IPS DF 6.9 (cell line): Measurements from ENCODE around the gene UBTD1.
"Not testable (repeated sequence)": the region's sequence is repeated elsewhere in the genome, so short reads cannot be mapped to it uniquely, and the experiment has no call there.

Experiments
- DNase-seq: peaks from one replicate; pipeline ENCODE4 v3.0.0-alpha.2; 2013; ENCODE audit warnings: low read depth, low spot score
- H3K27ac ChIP-seq: one replicate; pipeline ENCODE4 v1.5.1; 2013; ENCODE audit warnings: low read length, control low read depth
- H3K27me3 ChIP-seq: 2 replicates; pipeline ENCODE4 v1.6.1; 2013; ENCODE audit warnings: mild to moderate bottlenecking, low read length; ENCODE audit not compliant: control insufficient read depth, insufficient read depth
- H3K36me3 ChIP-seq: 2 replicates; pipeline ENCODE4 v1.6.1; 2013; ENCODE audit warnings: low read length; ENCODE audit not compliant: control insufficient read depth, insufficient read depth
- H3K4me1 ChIP-seq: 2 replicates; pipeline ENCODE4 v1.6.1; 2013; ENCODE audit warnings: low read length; ENCODE audit not compliant: control insufficient read depth, insufficient read depth
- H3K4me3 ChIP-seq: 2 replicates; pipeline ENCODE4 v1.5.1; 2013; ENCODE audit warnings: mild to moderate bottlenecking, low read length
- H3K9me3 ChIP-seq: 2 replicates; pipeline ENCODE4 v1.6.1; 2013; ENCODE audit warnings: low read length, inconsistent platforms; ENCODE audit not compliant: control insufficient read depth, insufficient read depth
- WGBS: extraction: QIAGEN DNeasy Blood & Tissue Kit; methylation state at CpG from one replicate; pipeline ENCODE4 v1.1.7; 2013; ENCODE audit warnings: mixed read lengths, missing lambda C conversion rate; ENCODE audit not compliant: insufficient read length, insufficient coverage; 5-methylcytosine and 5-hydroxymethylcytosine counted together

The UBTD1 gene

GRCh38 chr10:97573021-97573420 lies 74.3 kb downstream of the UBTD1 start:
- Histone ChIP-seq H3K9me3 (no peaks in the 10 kb centered on the region), H3K4me1 (no peaks in the 10 kb centered on the region), H3K4me3 (no peak overlapping the region), H3K27me3 (no peaks in the 10 kb centered on the region), H3K36me3 (peaks cover 8% of the 10 kb centered on the region), H3K27ac (no peak overlapping the region)
- no CpG with 5 or more reads among the region's 2 CpGs for WGBS
- no peak for DNase-seq

- no CpG with 5 or more reads among the region's 2 CpGs for WGBS
- Histone ChIP-seq H3K27ac (no peak overlapping the region), H3K27me3 (no peaks in the 10 kb centered on the region), H3K9me3 (no peaks in the 10 kb centered on the region), H3K4me3 (no peak overlapping the region), H3K36me3 (peaks cover 8% of the 10 kb centered on the region), H3K4me1 (no peaks in the 10 kb centered on the region)
- no peak for DNase-seq
Observed at GRCh38 chr10:97573672-97574071, 74.9 kb downstream of the UBTD1 start.

GRCh38 chr10:97574374-97575126 lies 75.8 kb downstream of the UBTD1 start:
- Histone ChIP-seq H3K4me3 (no peak overlapping the region), H3K27me3 (no peaks in the 10 kb centered on the region), H3K36me3 (peaks cover 6% of the 10 kb centered on the region; the same call in 1 of the 2 replicates), H3K27ac (no peak overlapping the region), H3K9me3 (no peaks in the 10 kb centered on the region), H3K4me1 (no peaks in the 10 kb centered on the region)
- DNase-seq, result no peak
- no CpG with 5 or more reads among the region's 4 CpGs for WGBS

- Histone ChIP-seq H3K27ac (no peak overlapping the region), H3K27me3 (no peaks in the 10 kb centered on the region), H3K4me3 (no peak overlapping the region), H3K9me3 (no peaks in the 10 kb centered on the region), H3K36me3 (peaks cover 3% of the 10 kb centered on the region; the same call in 1 of the 2 replicates), H3K4me1 (no peaks in the 10 kb centered on the region)
- no CpG with 5 or more reads among the region's 6 CpGs for WGBS
- DNase-seq, result no peak
Observed at GRCh38 chr10:97575127-97575668, 76.5 kb downstream of the UBTD1 start.

GRCh38 chr10:97576487-97576886 lies 77.8 kb downstream of the UBTD1 start:
- not testable (repeated sequence) for H3K27ac ChIP-seq, H3K27me3 ChIP-seq, H3K4me1 ChIP-seq, H3K9me3 ChIP-seq, DNase-seq, H3K4me3 ChIP-seq, H3K36me3 ChIP-seq
- no CpG with 5 or more reads among the region's 5 CpGs for WGBS

- Histone ChIP-seq H3K4me1 (no peaks in the 10 kb centered on the region), H3K27me3 (no peaks in the 10 kb centered on the region), H3K4me3 (no peak overlapping the region), H3K36me3 (no peaks in the 10 kb centered on the region; the same call in 1 of the 2 replicates), H3K27ac (no peak overlapping the region), H3K9me3 (no peaks in the 10 kb centered on the region)
- DNase-seq, result no peak
- WGBS, result no CpG with 5 or more reads among the region's 9 CpGs
Observed at GRCh38 chr10:97577701-97578100, 79.0 kb downstream of the UBTD1 start.

GRCh38 chr10:97578171-97578844 lies 79.6 kb downstream of the UBTD1 start:
- Histone ChIP-seq H3K9me3 (no peaks in the 10 kb centered on the region), H3K4me3 (no peak overlapping the region), H3K27me3 (no peaks in the 10 kb centered on the region), H3K36me3 (no peaks in the 10 kb centered on the region; the same call in 1 of the 2 replicates), H3K4me1 (no peaks in the 10 kb centered on the region), H3K27ac (no peak overlapping the region)
- DNase-seq, result no peak
- no CpG with 5 or more reads among the region's 40 CpGs for WGBS

- H3K27ac ChIP-seq, result no peak overlapping the region
- no peaks in the 10 kb centered on the region for H3K9me3 ChIP-seq
- no peak overlapping the region for H3K4me3 ChIP-seq
- no peak for DNase-seq
- no peaks in the 10 kb centered on the region for H3K27me3 ChIP-seq
- H3K4me1 ChIP-seq, result peaks cover 1% of the 10 kb centered on the region; the same call in 1 of the 2 replicates
- no peaks in the 10 kb centered on the region; the same call in 1 of the 2 replicates for H3K36me3 ChIP-seq
- whole genome bisulfite sequencing, result no CpG with 5 or more reads among the region's 9 CpGs
Observed at GRCh38 chr10:97580421-97581367, 82.0 kb downstream of the UBTD1 start.

- no CpG with 5 or more reads among the region's 8 CpGs for WGBS
- H3K4me1 ChIP-seq, result peaks cover 1% of the 10 kb centered on the region; the same call in 1 of the 2 replicates
- no peak for DNase-seq
- no peak overlapping the region for H3K27ac ChIP-seq
- no peaks in the 10 kb centered on the region; the same call in 1 of the 2 replicates for H3K36me3 ChIP-seq
- no peaks in the 10 kb centered on the region for H3K9me3 ChIP-seq
- H3K4me3 ChIP-seq, result no peak overlapping the region; the same call in 1 of the 2 replicates
- no peaks in the 10 kb centered on the region for H3K27me3 ChIP-seq
Observed at GRCh38 chr10:97582169-97582568, 83.4 kb downstream of the UBTD1 start.

GRCh38 chr10:97583476-97583875 lies 84.8 kb downstream of the UBTD1 start:
- WGBS, result no CpG with 5 or more reads among the region's 13 CpGs
- no peak overlapping the region for H3K4me3 ChIP-seq
- H3K27ac ChIP-seq, result no peak overlapping the region

More at GRCh38 chr10:97583476-97583875, 84.8 kb downstream of the UBTD1 start:
- Histone ChIP-seq H3K36me3 (no peaks in the 10 kb centered on the region; the same call in 1 of the 2 replicates), H3K27me3 (no peaks in the 10 kb centered on the region), H3K9me3 (no peaks in the 10 kb centered on the region), H3K4me1 (peaks cover 1% of the 10 kb centered on the region; the same call in 1 of the 2 replicates)
- DNase-seq, result no peak
